ENCODE measurements around the gene SULF2. TPM values are rescaled to one million over a fixed set of nuclear protein-coding genes. Genes with fewer than 3 reads are reported as not detected.

The SULF2 gene
- total RNA-seq, 1 experiment from 2014 or later, result 13.0 TPM

GRCh38 chr20:47687095-47687987 lies 97.9 kb downstream of the SULF2 start (continued):
- TF ChIP-seq, protein P1, sequence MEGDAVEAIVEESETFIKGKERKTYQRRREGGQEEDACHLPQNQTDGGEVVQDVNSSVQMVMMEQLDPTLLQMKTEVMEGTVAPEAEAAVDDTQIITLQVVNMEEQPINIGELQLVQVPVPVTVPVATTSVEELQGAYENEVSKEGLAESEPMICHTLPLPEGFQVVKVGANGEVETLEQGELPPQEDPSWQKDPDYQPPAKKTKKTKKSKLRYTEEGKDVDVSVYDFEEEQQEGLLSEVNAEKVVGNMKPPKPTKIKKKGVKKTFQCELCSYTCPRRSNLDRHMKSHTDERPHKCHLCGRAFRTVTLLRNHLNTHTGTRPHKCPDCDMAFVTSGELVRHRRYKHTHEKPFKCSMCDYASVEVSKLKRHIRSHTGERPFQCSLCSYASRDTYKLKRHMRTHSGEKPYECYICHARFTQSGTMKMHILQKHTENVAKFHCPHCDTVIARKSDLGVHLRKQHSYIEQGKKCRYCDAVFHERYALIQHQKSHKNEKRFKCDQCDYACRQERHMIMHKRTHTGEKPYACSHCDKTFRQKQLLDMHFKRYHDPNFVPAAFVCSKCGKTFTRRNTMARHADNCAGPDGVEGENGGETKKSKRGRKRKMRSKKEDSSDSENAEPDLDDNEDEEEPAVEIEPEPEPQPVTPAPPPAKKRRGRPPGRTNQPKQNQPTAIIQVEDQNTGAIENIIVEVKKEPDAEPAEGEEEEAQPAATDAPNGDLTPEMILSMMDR (IDR thresholded peaks at IDR 0.05 in 2 of 3, conservative IDR thresholded peaks at IDR 0.05 in 1 of 3; ENCODE audit: borderline replicate concordance in 1 of 3, insufficient read depth in 1 of 3, low read depth in 2 of 3, low read length in 2 of 3), result no peak
- TF ChIP-seq, protein P2, sequence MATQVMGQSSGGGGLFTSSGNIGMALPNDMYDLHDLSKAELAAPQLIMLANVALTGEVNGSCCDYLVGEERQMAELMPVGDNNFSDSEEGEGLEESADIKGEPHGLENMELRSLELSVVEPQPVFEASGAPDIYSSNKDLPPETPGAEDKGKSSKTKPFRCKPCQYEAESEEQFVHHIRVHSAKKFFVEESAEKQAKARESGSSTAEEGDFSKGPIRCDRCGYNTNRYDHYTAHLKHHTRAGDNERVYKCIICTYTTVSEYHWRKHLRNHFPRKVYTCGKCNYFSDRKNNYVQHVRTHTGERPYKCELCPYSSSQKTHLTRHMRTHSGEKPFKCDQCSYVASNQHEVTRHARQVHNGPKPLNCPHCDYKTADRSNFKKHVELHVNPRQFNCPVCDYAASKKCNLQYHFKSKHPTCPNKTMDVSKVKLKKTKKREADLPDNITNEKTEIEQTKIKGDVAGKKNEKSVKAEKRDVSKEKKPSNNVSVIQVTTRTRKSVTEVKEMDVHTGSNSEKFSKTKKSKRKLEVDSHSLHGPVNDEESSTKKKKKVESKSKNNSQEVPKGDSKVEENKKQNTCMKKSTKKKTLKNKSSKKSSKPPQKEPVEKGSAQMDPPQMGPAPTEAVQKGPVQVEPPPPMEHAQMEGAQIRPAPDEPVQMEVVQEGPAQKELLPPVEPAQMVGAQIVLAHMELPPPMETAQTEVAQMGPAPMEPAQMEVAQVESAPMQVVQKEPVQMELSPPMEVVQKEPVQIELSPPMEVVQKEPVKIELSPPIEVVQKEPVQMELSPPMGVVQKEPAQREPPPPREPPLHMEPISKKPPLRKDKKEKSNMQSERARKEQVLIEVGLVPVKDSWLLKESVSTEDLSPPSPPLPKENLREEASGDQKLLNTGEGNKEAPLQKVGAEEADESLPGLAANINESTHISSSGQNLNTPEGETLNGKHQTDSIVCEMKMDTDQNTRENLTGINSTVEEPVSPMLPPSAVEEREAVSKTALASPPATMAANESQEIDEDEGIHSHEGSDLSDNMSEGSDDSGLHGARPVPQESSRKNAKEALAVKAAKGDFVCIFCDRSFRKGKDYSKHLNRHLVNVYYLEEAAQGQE (IDR thresholded peaks at IDR 0.05; ENCODE audit: low read depth), result no peak
- TF ChIP-seq ELF1 (IDR thresholded peaks at IDR 0.05; ENCODE audit: borderline replicate concordance, low read depth), result no peak

- H3K9ac ChIP-seq (ENCODE audit: low read length), result no peak overlapping the region
- RAD21 ChIA-PET (ENCODE audit: low non-redundant PET in 1 of 2, low total read pairs in 2 of 2, uncharacterized antibody in 2 of 2, unreplicated experiment in 2 of 2), result no interaction called here
- no TSS peak for BruUV-seq (replicated peaks)
- TF ChIP-seq ATF3 (IDR thresholded peaks at IDR 0.05) (no peak), ZFX (IDR thresholded peaks at IDR 0.05) (no peak), EGR1 (IDR thresholded peaks at IDR 0.05; ENCODE audit: low read depth) (no peak), EZH2phosphoT487 (IDR thresholded peaks at IDR 0.05; ENCODE audit: borderline replicate concordance) (no peak), YY1 (IDR thresholded peaks at IDR 0.05; ENCODE audit: extremely low read depth, insufficient replicate concordance, low read depth, low read length) (no peak), RAD21 (IDR thresholded peaks at IDR 0.05; ENCODE audit: low read depth) (no peak)
- TF ChIP-seq, protein P2 (IDR thresholded peaks at IDR 0.05; ENCODE audit: low read depth), result no peak
- TF ChIP-seq, protein P3, sequence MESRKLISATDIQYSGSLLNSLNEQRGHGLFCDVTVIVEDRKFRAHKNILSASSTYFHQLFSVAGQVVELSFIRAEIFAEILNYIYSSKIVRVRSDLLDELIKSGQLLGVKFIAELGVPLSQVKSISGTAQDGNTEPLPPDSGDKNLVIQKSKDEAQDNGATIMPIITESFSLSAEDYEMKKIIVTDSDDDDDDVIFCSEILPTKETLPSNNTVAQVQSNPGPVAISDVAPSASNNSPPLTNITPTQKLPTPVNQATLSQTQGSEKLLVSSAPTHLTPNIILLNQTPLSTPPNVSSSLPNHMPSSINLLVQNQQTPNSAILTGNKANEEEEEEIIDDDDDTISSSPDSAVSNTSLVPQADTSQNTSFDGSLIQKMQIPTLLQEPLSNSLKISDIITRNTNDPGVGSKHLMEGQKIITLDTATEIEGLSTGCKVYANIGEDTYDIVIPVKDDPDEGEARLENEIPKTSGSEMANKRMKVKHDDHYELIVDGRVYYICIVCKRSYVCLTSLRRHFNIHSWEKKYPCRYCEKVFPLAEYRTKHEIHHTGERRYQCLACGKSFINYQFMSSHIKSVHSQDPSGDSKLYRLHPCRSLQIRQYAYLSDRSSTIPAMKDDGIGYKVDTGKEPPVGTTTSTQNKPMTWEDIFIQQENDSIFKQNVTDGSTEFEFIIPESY (IDR thresholded peaks at IDR 0.05; ENCODE audit: extremely low read depth, insufficient replicate concordance, low read length), result no peak
Measured at GRCh38 chr20:47686545-47686944, 98.7 kb downstream of the SULF2 start.

More at GRCh38 chr20:47686545-47686944, 98.7 kb downstream of the SULF2 start:
- CTCF ChIA-PET, result no interaction called here
- POLR2A ChIA-PET, result no interaction called here
- H3K9me3 ChIP-seq (ENCODE audit: control insufficient read depth in 1 of 2, insufficient read depth in 1 of 2, low read depth in 1 of 2, low read length in 2 of 2), result no peaks in the 10 kb centered on the region
- no peaks in the 10 kb centered on the region for H3K27me3 ChIP-seq (ENCODE audit: insufficient read depth, low read length)
- no peak overlapping the region for H3K27ac ChIP-seq (ENCODE audit: low read depth, low read length)
- no peaks in the 10 kb centered on the region for H3K79me2 ChIP-seq (ENCODE audit: insufficient read depth, low read length)
- no peaks in the 10 kb centered on the region for H4K20me1 ChIP-seq (ENCODE audit: insufficient read depth)
- intact Hi-C loops (cut with micrococcal nuclease), result no loop called here
- DNase-seq (ENCODE audit: low read depth, low spot score) (no peak), ATAC-seq (no peak)
- H3K4me1 ChIP-seq (ENCODE audit: control insufficient read depth in 1 of 2, insufficient read depth in 2 of 2, low read length in 2 of 2), result peaks cover 0 to 8% of the 10 kb centered on the region in 2 experiments; a peak in 1 of 4 replicates
- H2AFZ ChIP-seq (ENCODE audit: low read depth, low read length, poor library complexity, severe bottlenecking), result no peak overlapping the region
- H3K4me2 ChIP-seq (ENCODE audit: low read length), result no peak overlapping the region
- H3K4me3 ChIP-seq (replicated peaks in 1 of 2; ENCODE audit: low read depth in 1 of 2, low read length in 2 of 2), result no peak overlapping the region
- H3K9me2 ChIP-seq (ENCODE audit: insufficient read depth), result no peaks in the 10 kb centered on the region
- H3K36me3 ChIP-seq (ENCODE audit: control insufficient read depth in 1 of 2, insufficient read depth in 2 of 2, low read length in 2 of 2), result no peaks in the 10 kb centered on the region
